OCI-LY1 (cell line): Measurements from ENCODE around the gene IGSF5.

Source experiments
- EZH2 ChIP-seq: fragments of 200-600 bp; sonication (generic), shearing (Covaris generic); IDR thresholded peaks from 2 replicates; pipeline ENCODE4 v1.8.0; 2017; ENCODE audit warnings: borderline replicate concordance, mixed run types, mild to moderate bottlenecking, antibody characterized with exemption, low read length, moderate library complexity, mixed read lengths
- TF ChIP-seq, protein P1 (sequence below): fragments of 200-600 bp; sonication (generic), shearing (Covaris generic); IDR thresholded peaks from 2 replicates; pipeline ENCODE4 v1.5.1; 2017; ENCODE audit warnings: mild to moderate bottlenecking, antibody characterized with exemption, low read length, moderate library complexity, mixed read lengths

DNA sequence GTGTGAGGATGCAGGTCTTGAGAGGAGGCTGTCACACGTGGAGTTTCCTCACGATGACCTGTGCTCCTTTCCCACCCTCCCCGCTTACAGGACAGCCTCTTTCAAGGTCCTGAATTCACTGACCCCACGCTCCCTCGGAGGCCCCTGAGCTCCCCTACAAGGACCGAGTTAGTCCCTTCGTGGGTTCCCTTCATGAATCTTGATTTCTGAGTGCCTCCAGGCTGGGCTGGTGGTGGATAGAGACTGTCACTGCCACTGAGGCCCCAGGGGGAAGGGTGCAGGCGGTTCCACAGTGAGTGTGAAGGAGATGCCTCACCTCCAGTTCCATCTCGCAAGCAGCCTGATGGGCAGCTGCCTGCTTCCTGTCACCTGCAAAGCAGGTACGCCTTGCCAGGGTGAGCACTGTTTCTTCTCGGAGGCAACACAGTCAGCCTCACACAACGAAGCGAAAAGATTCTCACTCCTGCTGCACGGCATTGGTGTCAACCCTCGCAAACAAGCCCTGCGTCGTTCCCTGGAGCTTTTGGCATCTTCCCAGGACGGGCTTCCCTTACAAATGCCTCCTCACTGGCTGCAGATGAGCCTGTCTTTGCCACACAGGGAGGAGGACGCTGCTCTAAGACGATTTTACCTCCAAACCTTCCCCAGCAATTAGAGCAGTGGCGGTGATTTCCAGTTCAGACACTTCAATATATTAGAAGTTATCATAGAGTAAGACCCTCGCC lies 95.6 kb downstream of the IGSF5 start:
- TF ChIP-seq EZH2: no peak
- TF ChIP-seq, protein P1, sequence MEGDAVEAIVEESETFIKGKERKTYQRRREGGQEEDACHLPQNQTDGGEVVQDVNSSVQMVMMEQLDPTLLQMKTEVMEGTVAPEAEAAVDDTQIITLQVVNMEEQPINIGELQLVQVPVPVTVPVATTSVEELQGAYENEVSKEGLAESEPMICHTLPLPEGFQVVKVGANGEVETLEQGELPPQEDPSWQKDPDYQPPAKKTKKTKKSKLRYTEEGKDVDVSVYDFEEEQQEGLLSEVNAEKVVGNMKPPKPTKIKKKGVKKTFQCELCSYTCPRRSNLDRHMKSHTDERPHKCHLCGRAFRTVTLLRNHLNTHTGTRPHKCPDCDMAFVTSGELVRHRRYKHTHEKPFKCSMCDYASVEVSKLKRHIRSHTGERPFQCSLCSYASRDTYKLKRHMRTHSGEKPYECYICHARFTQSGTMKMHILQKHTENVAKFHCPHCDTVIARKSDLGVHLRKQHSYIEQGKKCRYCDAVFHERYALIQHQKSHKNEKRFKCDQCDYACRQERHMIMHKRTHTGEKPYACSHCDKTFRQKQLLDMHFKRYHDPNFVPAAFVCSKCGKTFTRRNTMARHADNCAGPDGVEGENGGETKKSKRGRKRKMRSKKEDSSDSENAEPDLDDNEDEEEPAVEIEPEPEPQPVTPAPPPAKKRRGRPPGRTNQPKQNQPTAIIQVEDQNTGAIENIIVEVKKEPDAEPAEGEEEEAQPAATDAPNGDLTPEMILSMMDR: no peak
